HEK293T (cell line): Measurements from ENCODE around the gene GPD1.

Source experiments
- CTCF ChIA-PET: fragments of 350-600 bp; formaldehyde crosslinking; extraction: SDS; loops from one replicate; lab custom pipeline; 2021; ENCODE audit warnings: antibody characterized with exemption, inconsistent platforms; lab: Yijun Ruan, JAX
- POLR2A ChIA-PET: fragments of 350-600 bp; formaldehyde crosslinking; extraction: SDS; loops from one replicate; lab custom pipeline; 2020; ENCODE audit warnings: antibody characterized with exemption, inconsistent platforms; lab: Yijun Ruan, JAX
- DNase-seq: peaks from one replicate; pipeline ENCODE4 v3.0.0; 2012; ENCODE audit warnings: mixed read lengths; ENCODE audit errors: extremely low spot score
- ARNT ChIP-seq: fragments of 450-650 bp; IDR thresholded peaks from 2 replicates; pipeline ENCODE4 v1.6.1; 2017; ENCODE audit warnings: mild to moderate bottlenecking
- BHLHE40 ChIP-seq: fragments of 450-650 bp; IDR thresholded peaks from 2 replicates; pipeline ENCODE4 v1.6.1; 2016; ENCODE audit warnings: mild to moderate bottlenecking, moderate library complexity, borderline replicate concordance
- CTBP1 ChIP-seq: fragments of 450-650 bp; IDR thresholded peaks from 2 replicates; pipeline ENCODE4 v1.6.1; 2016; ENCODE audit warnings: borderline replicate concordance
- ELF4 ChIP-seq: fragments of 450-650 bp; IDR thresholded peaks from 2 replicates; pipeline ENCODE4 v1.6.1; 2017; ENCODE audit warnings: antibody characterized with exemption
- FOXA1 ChIP-seq: fragments of 450-650 bp; IDR thresholded peaks from 2 replicates; pipeline ENCODE4 v1.6.1; 2016; ENCODE audit warnings: mild to moderate bottlenecking
- FOXK2 ChIP-seq: fragments of 450-650 bp; IDR thresholded peaks from 2 replicates; pipeline ENCODE4 v1.6.1; 2016; ENCODE audit warnings: mild to moderate bottlenecking
- FOXM1 ChIP-seq: fragments of 450-650 bp; IDR thresholded peaks from 2 replicates; pipeline ENCODE4 v1.6.1; 2017; ENCODE audit warnings: mild to moderate bottlenecking, borderline replicate concordance
- HDGF ChIP-seq: fragments of 450-650 bp; IDR thresholded peaks from 2 replicates; pipeline ENCODE4 v1.6.1; 2017; ENCODE audit warnings: antibody characterized with exemption, borderline replicate concordance
- L3MBTL2 ChIP-seq: fragments of 450-650 bp; conservative IDR thresholded peaks from 2 replicates; pipeline ENCODE4 v1.6.1; 2016; ENCODE audit warnings: mild to moderate bottlenecking
- LEF1 ChIP-seq: fragments of 450-650 bp; IDR thresholded peaks from 2 replicates; pipeline ENCODE4 v1.6.1; 2017; ENCODE audit warnings: mild to moderate bottlenecking, borderline replicate concordance
- NFRKB ChIP-seq: fragments of 450-650 bp; IDR thresholded peaks from 2 replicates; pipeline ENCODE4 v1.6.1; 2016; ENCODE audit warnings: mild to moderate bottlenecking, moderate library complexity
- SP1 ChIP-seq: fragments of 450-650 bp; IDR thresholded peaks from 2 replicates; pipeline ENCODE4 v1.6.1; 2017
- SUZ12 ChIP-seq: fragments of 450-650 bp; IDR thresholded peaks from 2 replicates; pipeline ENCODE4 v1.6.1; 2016; ENCODE audit warnings: mild to moderate bottlenecking
- TARDBP ChIP-seq: fragments of 450-650 bp; IDR thresholded peaks from 2 replicates; pipeline ENCODE4 v1.6.1; 2016
- ZNF384 ChIP-seq: fragments of 450-650 bp; IDR thresholded peaks from 2 replicates; pipeline ENCODE4 v1.6.1; 2016
- TF ChIP-seq, protein P1 (sequence below): fragments of 450-650 bp; IDR thresholded peaks from 2 replicates; pipeline ENCODE4 v1.6.1; 2016

GPD1 gene

DNA sequence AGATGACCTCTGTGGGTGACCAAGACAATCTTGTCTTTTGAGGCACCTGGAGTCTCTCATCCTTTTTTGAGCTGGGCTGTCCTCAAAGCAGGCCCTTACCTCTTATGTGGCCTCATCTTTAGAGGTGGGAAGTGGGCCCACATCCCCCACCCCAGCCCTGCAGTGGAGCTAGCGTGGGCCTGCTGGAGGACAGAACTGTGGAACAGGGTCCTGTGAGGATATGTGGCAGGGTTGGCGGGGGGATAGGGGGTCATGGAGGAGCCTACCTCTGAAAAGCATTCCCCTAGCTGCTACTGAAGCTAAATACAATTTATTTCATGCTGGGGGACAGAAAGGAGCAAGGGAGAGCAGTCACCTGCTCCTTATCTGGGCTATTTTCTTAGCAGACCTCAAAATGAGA, 457 bp upstream of the GPD1 start:
- CTCF ChIA-PET = interaction anchor here (0.7 to 3.9 kb wide), 4 partner anchors 8 to 136 kb away, joined by 3 to 33 read pairs (median 4); partner anchors contain the start of gene COX14
- POLR2A ChIA-PET = interaction anchor here (1.0 to 1.8 kb wide), 3 partner anchors 9 to 64 kb away, joined by 3 to 10 read pairs (median 10); partner anchors contain the start of genes CERS5, COX14 and SMARCD1
- no peak for DNase-seq
- TF ChIP-seq CTBP1 (no peak), BHLHE40 (no peak), SP1 (no peak), FOXA1 (no peak), SUZ12 (no peak), FOXM1 (no peak), ARNT (no peak), LEF1 (no peak), NFRKB (no peak), ELF4 (no peak), HDGF (no peak), L3MBTL2 (no peak), TARDBP (no peak), FOXK2 (no peak)
- TF ChIP-seq, protein P1, sequence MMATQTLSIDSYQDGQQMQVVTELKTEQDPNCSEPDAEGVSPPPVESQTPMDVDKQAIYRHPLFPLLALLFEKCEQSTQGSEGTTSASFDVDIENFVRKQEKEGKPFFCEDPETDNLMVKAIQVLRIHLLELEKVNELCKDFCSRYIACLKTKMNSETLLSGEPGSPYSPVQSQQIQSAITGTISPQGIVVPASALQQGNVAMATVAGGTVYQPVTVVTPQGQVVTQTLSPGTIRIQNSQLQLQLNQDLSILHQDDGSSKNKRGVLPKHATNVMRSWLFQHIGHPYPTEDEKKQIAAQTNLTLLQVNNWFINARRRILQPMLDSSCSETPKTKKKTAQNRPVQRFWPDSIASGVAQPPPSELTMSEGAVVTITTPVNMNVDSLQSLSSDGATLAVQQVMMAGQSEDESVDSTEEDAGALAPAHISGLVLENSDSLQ = no peak

DNA sequence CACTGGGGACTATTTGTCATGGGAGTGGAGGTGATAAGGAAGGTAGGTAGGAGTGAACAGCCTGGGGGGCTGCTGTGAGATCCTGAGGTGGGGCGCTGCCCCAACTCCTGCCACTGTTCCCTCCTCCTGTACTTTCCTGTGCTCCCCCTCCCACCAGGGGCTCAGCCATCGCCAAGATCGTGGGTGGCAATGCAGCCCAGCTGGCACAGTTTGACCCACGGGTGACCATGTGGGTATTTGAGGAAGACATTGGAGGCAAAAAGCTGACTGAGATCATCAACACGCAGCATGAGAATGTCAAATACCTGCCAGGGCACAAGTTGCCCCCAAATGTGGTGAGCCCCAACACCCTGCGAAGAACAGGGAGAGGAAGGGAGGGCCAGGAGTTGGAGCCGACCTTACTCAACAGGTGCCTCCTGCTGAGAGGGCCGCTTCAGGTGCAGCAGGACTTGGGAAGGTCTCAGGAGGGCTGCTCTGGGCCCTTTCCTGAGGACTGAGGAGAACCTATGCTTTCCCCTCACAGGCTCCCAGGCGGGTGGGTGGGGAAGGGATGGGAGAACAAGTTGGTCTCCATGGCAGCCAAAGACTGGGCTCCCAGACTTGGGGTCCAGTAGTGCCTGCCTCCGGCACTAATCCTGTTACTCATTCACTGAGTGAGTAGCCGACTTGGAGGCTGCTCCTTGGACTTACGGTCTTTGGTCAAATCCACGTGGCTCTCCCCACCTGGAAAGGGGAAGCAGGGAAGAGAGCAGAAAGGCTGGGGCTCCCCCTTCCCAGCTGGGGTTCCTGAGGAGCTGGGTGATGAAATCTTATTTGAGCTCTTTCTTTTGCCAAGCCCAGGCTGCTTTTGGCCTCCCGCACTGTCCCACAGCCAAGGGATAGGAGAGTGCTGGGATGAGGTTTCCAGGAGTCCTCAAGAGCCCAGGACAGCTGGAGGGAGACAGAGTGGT, 884 bp downstream of the GPD1 start:
- no peak for TF ChIP-seq L3MBTL2
- TF ChIP-seq ARNT = no peak
- TF ChIP-seq ZNF384 = no peak
- no peak for TF ChIP-seq CTBP1
- TF ChIP-seq, protein P1 = no peak
- no peak for TF ChIP-seq LEF1
- ChIA-PET POLR2A (interaction anchor here (1.5 to 1.8 kb wide), 2 partner anchors 8 to 63 kb away, joined by 10 read pairs; partner anchors contain the start of genes CERS5 and COX14), CTCF (interaction anchor here (0.5 to 1.1 kb wide), 2 partner anchors 138 to 224 kb away, joined by 3 to 6 read pairs; no protein-coding TSS in a partner anchor)
- no peak for DNase-seq

DNA sequence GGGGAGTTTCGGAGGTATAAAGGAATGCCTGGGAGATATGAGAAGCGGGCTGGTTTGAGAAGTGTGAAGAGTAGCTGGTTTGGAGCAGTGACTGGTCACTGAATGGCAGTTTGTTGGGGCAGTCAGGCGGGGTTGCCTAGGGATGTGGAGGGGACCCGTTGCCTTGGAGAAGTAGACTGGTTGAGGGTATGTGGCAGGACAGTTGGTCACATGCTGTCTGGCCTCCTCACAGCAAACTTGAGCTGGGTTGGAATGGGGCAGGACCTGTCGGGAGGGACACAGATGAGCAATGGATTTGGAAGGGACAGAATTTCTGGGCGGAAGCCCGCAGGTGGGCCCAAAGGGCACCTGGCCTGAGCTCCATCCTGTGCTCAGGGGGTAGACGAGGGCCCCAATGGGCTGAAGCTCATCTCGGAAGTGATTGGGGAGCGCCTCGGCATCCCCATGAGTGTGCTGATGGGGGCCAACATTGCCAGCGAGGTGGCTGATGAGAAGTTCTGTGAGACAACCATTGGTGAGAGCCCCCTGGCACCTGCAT, 2.2 kb downstream of the GPD1 start:
- POLR2A ChIA-PET = interaction anchor here (1.0 kb wide), 1 partner anchor 21 kb away, joined by 6 read pairs; the partner anchor contains the start of gene SMARCD1
- TF ChIP-seq SUZ12 (no peak), BHLHE40 (no peak), ELF4 (no peak), FOXA1 (no peak), CTBP1 (no peak), LEF1 (no peak)
- CTCF ChIA-PET = no interaction called here
- DNase-seq = no peak

DNA sequence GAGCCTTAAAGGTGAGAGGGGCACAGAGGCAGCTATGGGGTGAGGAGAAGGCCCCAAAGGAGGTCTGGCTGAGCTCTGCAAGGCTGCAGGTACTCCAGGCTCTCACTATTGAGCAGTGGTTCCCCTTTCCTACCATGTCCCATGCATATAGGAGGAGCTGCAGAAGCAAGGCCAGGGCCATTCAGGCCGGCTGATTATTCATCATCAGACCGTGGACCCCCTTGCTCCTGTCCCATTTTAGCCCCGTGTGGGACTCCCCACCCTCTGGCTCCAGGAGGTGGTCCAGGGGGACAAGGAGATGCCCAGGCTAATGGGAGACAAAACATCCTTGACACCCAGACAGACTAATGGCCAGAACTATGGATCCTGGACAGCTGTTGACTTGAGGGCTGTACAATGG, 3.1 kb downstream of the GPD1 start:
- TF ChIP-seq HDGF = no peak
- no peak for TF ChIP-seq FOXA1
- TF ChIP-seq L3MBTL2 = no peak
- TF ChIP-seq ELF4 = no peak
- TF ChIP-seq SUZ12 = no peak
- no peak for TF ChIP-seq SP1
- POLR2A ChIA-PET = interaction anchor here (1.0 kb wide), 1 partner anchor 22 kb away, joined by 6 read pairs; the partner anchor contains the start of gene SMARCD1
- no peak for DNase-seq
- CTCF ChIA-PET = no interaction called here

DNA sequence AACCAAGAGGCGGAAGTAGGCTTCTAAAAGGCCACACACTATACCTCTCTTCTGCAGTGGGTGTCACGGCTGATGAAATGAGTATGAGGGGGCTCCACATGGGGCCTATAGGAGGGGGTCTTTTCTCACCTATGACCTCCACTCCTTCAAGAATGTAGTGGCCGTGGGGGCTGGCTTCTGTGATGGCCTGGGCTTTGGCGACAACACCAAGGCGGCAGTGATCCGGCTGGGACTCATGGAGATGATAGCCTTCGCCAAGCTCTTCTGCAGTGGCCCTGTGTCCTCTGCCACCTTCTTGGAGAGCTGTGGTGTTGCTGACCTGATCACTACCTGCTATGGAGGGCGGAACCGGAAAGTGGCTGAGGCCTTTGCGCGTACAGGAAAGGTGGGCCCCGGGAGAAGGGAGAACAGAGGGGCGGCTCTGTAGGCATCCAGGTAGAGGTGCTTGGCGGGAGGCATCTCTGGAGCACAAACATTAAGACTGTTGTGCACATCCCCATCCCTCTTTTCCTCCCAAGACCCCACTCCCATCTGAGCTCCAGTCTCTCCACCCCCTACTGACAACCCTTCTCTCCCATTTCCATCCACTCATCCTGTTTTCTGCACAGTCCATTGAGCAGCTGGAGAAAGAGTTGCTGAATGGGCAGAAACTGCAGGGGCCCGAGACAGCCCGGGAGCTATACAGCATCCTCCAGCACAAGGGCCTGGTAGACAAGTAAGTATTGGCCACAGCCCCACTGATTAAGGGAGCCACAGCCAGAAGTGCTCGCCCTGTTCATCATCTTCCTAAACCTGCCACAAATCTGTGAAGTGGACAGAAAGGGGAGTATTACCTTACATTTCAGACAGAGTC, 3.8 kb downstream of the GPD1 start:
- CTCF ChIA-PET = no interaction called here
- POLR2A ChIA-PET = interaction anchor here (0.8 to 1.2 kb wide), 2 partner anchors 23 to 60 kb away, joined by 4 to 5 read pairs; partner anchors contain the start of genes CERS5 and SMARCD1
- TF ChIP-seq ZNF384 = no peak
- no peak for TF ChIP-seq FOXM1
- no peak for TF ChIP-seq L3MBTL2
- no peak for TF ChIP-seq FOXA1
- no peak for TF ChIP-seq NFRKB
- TF ChIP-seq ELF4 = no peak
- no peak for TF ChIP-seq FOXK2
- no peak for TF ChIP-seq SUZ12
- no peak for TF ChIP-seq CTBP1
- no peak for TF ChIP-seq ARNT
- no peak for TF ChIP-seq LEF1
- no peak for TF ChIP-seq TARDBP
- no peak for DNase-seq
